ENCODE measurements around the gene IL1RAPL1.

Gene IL1RAPL1

GRCh38 chrX:28599957-28600356 lies 12.7 kb downstream of the IL1RAPL1 start:
- no CpG with 5 or more reads among the region's 6 CpGs for WGBS, 2 donors (ENCODE audit: extremely low coverage in 2 of 2, insufficient read length in 2 of 2, insufficient replicate concordance in 1 of 2)
- Histone ChIP-seq H3K18ac (ENCODE audit: low read length) (no peak overlapping the region), H3K36me3 (replicated peaks in 1 of 2; ENCODE audit: control insufficient read depth in 2 of 2, insufficient read depth in 2 of 2, low read length in 2 of 2) (no peaks in the 10 kb centered on the region), H3K4me3 (ENCODE audit: low read length in 2 of 2) (no peak overlapping the region), H3K14ac (ENCODE audit: low read length) (no peak overlapping the region), H2BK12ac (ENCODE audit: low read length) (no peak overlapping the region), H2AFZ (ENCODE audit: low read length) (no peak overlapping the region), H3K9me3 (replicated peaks in 1 of 2; ENCODE audit: control insufficient read depth in 2 of 2, insufficient read depth in 1 of 2, low read depth in 1 of 2, low read length in 2 of 2) (no peaks in the 10 kb centered on the region), H2BK15ac (ENCODE audit: low read length) (no peak overlapping the region), H4K8ac (ENCODE audit: low read depth, low read length) (no peak overlapping the region), H2BK120ac (ENCODE audit: low read depth, low read length) (no peak overlapping the region), H3K27ac (replicated peaks; ENCODE audit: low read length) (no peak overlapping the region), H3K79me1 (ENCODE audit: low read depth, low read length) (no peaks in the 10 kb centered on the region), H2BK5ac (ENCODE audit: low read length) (no peak overlapping the region), H3K4ac (ENCODE audit: low read length) (no peak overlapping the region), H3K9ac (ENCODE audit: low read depth, low read length, poor library complexity) (no peak overlapping the region), H3K4me2 (ENCODE audit: insufficient read depth, low read length, poor library complexity, severe bottlenecking) (no peak overlapping the region), H2AK5ac (ENCODE audit: low read depth, low read length) (no peak overlapping the region), H3K23ac (ENCODE audit: low read depth, low read length, poor library complexity) (no peak overlapping the region), H4K91ac (ENCODE audit: low read depth, low read length, poor library complexity) (no peak overlapping the region), H3K4me1 (ENCODE audit: control insufficient read depth in 2 of 2, insufficient read depth in 1 of 2, low read depth in 1 of 2, low read length in 2 of 2) (no peaks in the 10 kb centered on the region), H3K27me3 (ENCODE audit: control insufficient read depth in 3 of 3, insufficient read depth in 3 of 3, low read depth in 1 of 3, low read length in 3 of 3) (no peaks in the 10 kb centered on the region)
- no peak for DNase-seq (ENCODE audit: low spot score)

GRCh38 chrX:28609003-28609402 lies 21.8 kb downstream of the IL1RAPL1 start:
- Histone ChIP-seq H3K4me1 (ENCODE audit: control insufficient read depth in 2 of 2, insufficient read depth in 1 of 2, low read depth in 1 of 2, low read length in 2 of 2) (no peaks in the 10 kb centered on the region), H2BK120ac (ENCODE audit: low read depth, low read length) (no peak overlapping the region), H3K9me3 (replicated peaks in 1 of 2; ENCODE audit: control insufficient read depth in 2 of 2, insufficient read depth in 1 of 2, low read depth in 1 of 2, low read length in 2 of 2) (no peaks in the 10 kb centered on the region), H3K27me3 (ENCODE audit: control insufficient read depth in 3 of 3, insufficient read depth in 3 of 3, low read depth in 1 of 3, low read length in 3 of 3) (no peaks in the 10 kb centered on the region), H3K4me3 (ENCODE audit: low read length in 2 of 2) (no peak overlapping the region), H3K23ac (ENCODE audit: low read depth, low read length, poor library complexity) (no peak overlapping the region), H3K4me2 (ENCODE audit: insufficient read depth, low read length, poor library complexity, severe bottlenecking) (no peak overlapping the region), H3K27ac (replicated peaks; ENCODE audit: low read length) (no peak overlapping the region), H3K18ac (ENCODE audit: low read length) (no peak overlapping the region), H3K79me1 (ENCODE audit: low read depth, low read length) (no peaks in the 10 kb centered on the region), H3K9ac (ENCODE audit: low read depth, low read length, poor library complexity) (no peak overlapping the region), H2BK12ac (ENCODE audit: low read length) (no peak overlapping the region), H3K4ac (ENCODE audit: low read length) (no peak overlapping the region), H2AFZ (ENCODE audit: low read length) (no peak overlapping the region), H2BK5ac (ENCODE audit: low read length) (no peak overlapping the region), H3K36me3 (replicated peaks in 1 of 2; ENCODE audit: control insufficient read depth in 2 of 2, insufficient read depth in 2 of 2, low read length in 2 of 2) (no peaks in the 10 kb centered on the region), H2BK15ac (ENCODE audit: low read length) (no peak overlapping the region), H4K91ac (ENCODE audit: low read depth, low read length, poor library complexity) (no peak overlapping the region), H4K8ac (ENCODE audit: low read depth, low read length) (no peak overlapping the region), H2AK5ac (ENCODE audit: low read depth, low read length) (no peak overlapping the region), H3K14ac (ENCODE audit: low read length) (no peak overlapping the region)
- DNase-seq (ENCODE audit: low spot score), result no peak
- no CpG with 5 or more reads among the region's 2 CpGs for WGBS, 2 donors (ENCODE audit: extremely low coverage in 2 of 2, insufficient read length in 2 of 2, insufficient replicate concordance in 1 of 2)

GRCh38 chrX:28609917-28610613 lies 22.8 kb downstream of the IL1RAPL1 start:
- no peak overlapping the region for H2BK120ac ChIP-seq (ENCODE audit: low read depth, low read length)
- no peak for DNase-seq (ENCODE audit: low spot score)
- H3K4ac ChIP-seq (ENCODE audit: low read length), result no peak overlapping the region
- H3K79me1 ChIP-seq (ENCODE audit: low read depth, low read length), result no peaks in the 10 kb centered on the region
- H2BK12ac ChIP-seq (ENCODE audit: low read length), result no peak overlapping the region
- H3K36me3 ChIP-seq (replicated peaks in 1 of 2; ENCODE audit: control insufficient read depth in 2 of 2, insufficient read depth in 2 of 2, low read length in 2 of 2), result no peaks in the 10 kb centered on the region
- H3K27me3 ChIP-seq (ENCODE audit: control insufficient read depth in 3 of 3, insufficient read depth in 3 of 3, low read depth in 1 of 3, low read length in 3 of 3), result no peaks in the 10 kb centered on the region
- no peak overlapping the region for H2AFZ ChIP-seq (ENCODE audit: low read length)
- no peak overlapping the region for H3K4me3 ChIP-seq (ENCODE audit: low read length in 2 of 2)
- no peak overlapping the region for H2BK15ac ChIP-seq (ENCODE audit: low read length)
- H3K23ac ChIP-seq (ENCODE audit: low read depth, low read length, poor library complexity), result no peak overlapping the region
- H3K4me1 ChIP-seq (ENCODE audit: control insufficient read depth in 2 of 2, insufficient read depth in 1 of 2, low read depth in 1 of 2, low read length in 2 of 2), result no peaks in the 10 kb centered on the region
- no peak overlapping the region for H2AK5ac ChIP-seq (ENCODE audit: low read depth, low read length)
- no peak overlapping the region for H3K9ac ChIP-seq (ENCODE audit: low read depth, low read length, poor library complexity)
- H3K27ac ChIP-seq (replicated peaks; ENCODE audit: low read length), result no peak overlapping the region
- H3K9me3 ChIP-seq (replicated peaks in 1 of 2; ENCODE audit: control insufficient read depth in 2 of 2, insufficient read depth in 1 of 2, low read depth in 1 of 2, low read length in 2 of 2), result no peaks in the 10 kb centered on the region
- H3K4me2 ChIP-seq (ENCODE audit: insufficient read depth, low read length, poor library complexity, severe bottlenecking), result peak overlapping the region; percentile 11
- H4K8ac ChIP-seq (ENCODE audit: low read depth, low read length), result no peak overlapping the region
- no peak overlapping the region for H3K14ac ChIP-seq (ENCODE audit: low read length)
- no peak overlapping the region for H3K18ac ChIP-seq (ENCODE audit: low read length)
- no CpG with 5 or more reads among the region's 5 CpGs for WGBS, 2 donors (ENCODE audit: extremely low coverage in 2 of 2, insufficient read length in 2 of 2, insufficient replicate concordance in 1 of 2)
- no peak overlapping the region for H2BK5ac ChIP-seq (ENCODE audit: low read length)
- H4K91ac ChIP-seq (ENCODE audit: low read depth, low read length, poor library complexity), result no peak overlapping the region

GRCh38 chrX:28610746-28611145 lies 23.5 kb downstream of the IL1RAPL1 start:
- H4K91ac ChIP-seq (ENCODE audit: low read depth, low read length, poor library complexity), result no peak overlapping the region
- no peak overlapping the region for H4K8ac ChIP-seq (ENCODE audit: low read depth, low read length)
- H2BK12ac ChIP-seq (ENCODE audit: low read length), result no peak overlapping the region
- H3K23ac ChIP-seq (ENCODE audit: low read depth, low read length, poor library complexity), result no peak overlapping the region
- no peak overlapping the region for H3K14ac ChIP-seq (ENCODE audit: low read length)
- no peak for DNase-seq (ENCODE audit: low spot score)
- H3K9ac ChIP-seq (ENCODE audit: low read depth, low read length, poor library complexity), result no peak overlapping the region
- H3K18ac ChIP-seq (ENCODE audit: low read length), result no peak overlapping the region
- no peaks in the 10 kb centered on the region for H3K27me3 ChIP-seq (ENCODE audit: control insufficient read depth in 3 of 3, insufficient read depth in 3 of 3, low read depth in 1 of 3, low read length in 3 of 3)
- no peaks in the 10 kb centered on the region for H3K79me1 ChIP-seq (ENCODE audit: low read depth, low read length)
- H3K4ac ChIP-seq (ENCODE audit: low read length), result no peak overlapping the region
- no peak overlapping the region for H3K27ac ChIP-seq (replicated peaks; ENCODE audit: low read length)
- H2AFZ ChIP-seq (ENCODE audit: low read length), result no peak overlapping the region
- no peak overlapping the region for H2AK5ac ChIP-seq (ENCODE audit: low read depth, low read length)
- no peaks in the 10 kb centered on the region for H3K4me1 ChIP-seq (ENCODE audit: control insufficient read depth in 2 of 2, insufficient read depth in 1 of 2, low read depth in 1 of 2, low read length in 2 of 2)
- no peak overlapping the region for H3K4me2 ChIP-seq (ENCODE audit: insufficient read depth, low read length, poor library complexity, severe bottlenecking)
- WGBS, 2 donors (ENCODE audit: extremely low coverage in 2 of 2, insufficient read length in 2 of 2, insufficient replicate concordance in 1 of 2), result no CpG with 5 or more reads among the region's 4 CpGs
- H2BK15ac ChIP-seq (ENCODE audit: low read length), result no peak overlapping the region
- H3K36me3 ChIP-seq (replicated peaks in 1 of 2; ENCODE audit: control insufficient read depth in 2 of 2, insufficient read depth in 2 of 2, low read length in 2 of 2), result no peaks in the 10 kb centered on the region
- no peak overlapping the region for H2BK5ac ChIP-seq (ENCODE audit: low read length)
- H2BK120ac ChIP-seq (ENCODE audit: low read depth, low read length), result no peak overlapping the region
- H3K9me3 ChIP-seq (replicated peaks in 1 of 2; ENCODE audit: control insufficient read depth in 2 of 2, insufficient read depth in 1 of 2, low read depth in 1 of 2, low read length in 2 of 2), result no peaks in the 10 kb centered on the region
- H3K4me3 ChIP-seq (ENCODE audit: low read length in 2 of 2), result no peak overlapping the region

Measured in neuronal stem cell (in vitro differentiated cells).